HG03558 (cell line): Measurements from ENCODE around the gene TBXT.
"Not testable (repeated sequence)": the region's sequence is repeated elsewhere in the genome, so short reads cannot be mapped to it uniquely, and the experiment has no call there.

Source experiments
- ATAC-seq: cut with Tn5 transposase; IDR thresholded peaks from one replicate; pipeline ENCODE4 v1.9.1; 2021; ENCODE audit warnings: moderate number of reproducible peaks; ENCODE audit not compliant: unreplicated experiment; ENCODE audit errors: extremely low read depth

TBXT gene

GRCh38 chr6:166173281-166173951, 5.8 kb upstream of the TBXT start:
- ATAC-seq = no peak

- no peak for ATAC-seq
These were observed 4.9 kb upstream of the TBXT start for GRCh38 chr6:166172546-166172945.

DNA sequence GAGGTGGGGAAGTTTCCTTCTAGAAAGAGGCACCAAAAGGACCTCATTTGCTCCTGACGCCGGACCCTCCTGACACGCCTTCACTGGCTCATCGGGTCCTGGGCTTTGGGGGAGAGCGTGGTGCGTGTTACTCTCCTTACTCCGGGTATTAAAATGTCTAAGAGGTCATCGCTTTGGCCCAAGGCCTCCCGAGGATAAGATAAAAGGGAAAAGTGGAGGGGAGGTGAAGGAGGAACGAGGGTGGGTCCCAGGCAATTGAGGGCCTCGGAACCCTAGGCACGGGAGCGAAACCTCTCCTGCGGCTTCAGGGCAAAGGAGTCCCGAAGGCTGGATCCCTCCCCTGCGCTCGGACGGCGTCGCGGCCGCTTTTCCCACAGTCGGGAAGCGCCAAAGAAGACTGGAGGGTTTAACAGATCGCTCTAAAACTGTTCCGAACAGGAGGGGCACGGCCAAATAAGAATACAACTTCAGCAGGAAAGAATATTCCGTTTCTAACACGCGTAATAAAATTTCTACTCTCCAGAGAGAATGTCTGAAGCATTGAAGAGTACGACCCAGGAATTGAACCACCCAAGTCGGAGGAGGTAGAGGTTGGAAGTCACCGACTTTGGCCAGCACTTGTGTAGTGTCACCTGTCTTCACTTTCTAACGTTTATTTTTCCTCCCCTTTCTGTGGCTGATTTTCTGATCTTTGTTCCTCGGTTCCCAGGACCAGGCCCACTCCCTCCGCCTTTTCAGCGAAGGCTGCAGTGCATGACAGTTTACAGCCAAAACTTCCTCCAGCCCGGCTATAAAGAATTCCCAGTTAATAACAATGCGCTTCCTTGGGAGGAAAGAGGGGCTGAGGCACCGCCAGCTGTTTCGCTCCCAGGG, 2.1 kb upstream of the TBXT start:
- ATAC-seq = no peak

DNA sequence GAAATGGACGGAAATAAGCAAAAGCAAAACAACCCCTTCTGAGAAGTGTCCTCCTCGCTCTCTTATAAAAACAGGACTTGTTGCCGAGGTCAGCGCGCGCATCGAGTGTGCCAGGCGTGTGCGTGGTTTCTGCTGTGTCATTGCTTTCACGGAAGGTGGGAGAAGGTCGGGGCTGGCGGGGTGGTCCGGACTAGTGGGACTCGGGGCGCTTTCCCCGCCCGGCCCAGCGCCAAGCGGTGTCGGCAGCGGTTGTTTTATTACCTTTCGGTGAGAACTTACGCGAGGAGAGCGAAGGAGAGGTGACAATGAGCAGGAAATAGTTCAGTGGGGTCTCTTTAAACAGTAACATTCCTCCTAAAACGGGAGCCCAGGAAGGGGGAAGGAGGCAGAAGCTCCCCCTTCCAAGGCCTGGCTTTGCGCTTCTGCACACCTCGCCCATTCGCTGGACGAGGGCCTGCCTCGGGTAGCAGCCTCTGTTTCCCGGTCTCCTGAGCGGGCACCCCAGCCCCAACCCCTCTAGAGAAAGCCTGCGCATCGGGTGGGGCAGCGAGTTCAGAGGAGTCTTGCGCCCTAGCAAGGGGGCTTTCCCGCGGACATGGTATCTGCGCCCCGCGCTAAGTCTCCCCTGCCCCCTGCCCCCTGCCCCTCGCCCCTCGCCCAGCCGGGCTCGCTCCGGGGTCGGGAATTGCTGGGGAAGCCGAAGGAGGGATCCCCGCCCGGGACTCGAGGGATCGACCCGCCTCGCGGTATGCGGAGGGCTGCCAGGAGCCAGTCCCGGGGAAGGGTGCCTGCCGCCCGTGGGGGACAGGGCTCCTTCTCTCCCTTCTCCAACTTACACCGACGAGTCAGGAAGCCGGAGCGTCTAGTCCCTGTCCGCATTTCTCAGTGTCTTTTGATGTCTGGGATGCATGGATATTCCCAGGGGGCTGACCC, 1.2 kb upstream of the TBXT start:
- ATAC-seq = no peak

DNA sequence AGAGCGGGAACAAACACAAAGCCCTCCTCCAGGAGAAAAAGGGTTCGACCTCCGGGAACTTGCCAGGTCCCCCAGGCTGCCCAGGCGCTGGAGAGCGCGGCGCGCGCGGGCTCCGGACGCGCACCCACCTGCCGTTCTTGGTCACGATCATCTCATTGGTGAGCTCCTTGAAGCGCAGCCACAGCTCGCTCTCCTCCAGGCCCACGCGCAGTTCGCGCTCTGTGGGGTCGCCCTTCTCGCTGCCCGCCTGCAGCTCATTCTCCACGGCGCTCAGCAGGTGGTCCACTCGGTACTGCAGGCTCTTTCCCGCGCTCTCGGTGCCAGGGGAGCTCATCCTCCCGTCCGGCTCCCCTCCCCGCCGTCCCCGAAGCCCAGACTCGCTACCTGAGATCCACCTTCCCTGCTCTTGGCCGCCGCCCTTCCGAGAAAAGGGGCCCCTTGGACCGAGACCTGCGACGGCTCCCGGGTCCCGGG, 356 bp downstream of the TBXT start:
- no peak for ATAC-seq

DNA sequence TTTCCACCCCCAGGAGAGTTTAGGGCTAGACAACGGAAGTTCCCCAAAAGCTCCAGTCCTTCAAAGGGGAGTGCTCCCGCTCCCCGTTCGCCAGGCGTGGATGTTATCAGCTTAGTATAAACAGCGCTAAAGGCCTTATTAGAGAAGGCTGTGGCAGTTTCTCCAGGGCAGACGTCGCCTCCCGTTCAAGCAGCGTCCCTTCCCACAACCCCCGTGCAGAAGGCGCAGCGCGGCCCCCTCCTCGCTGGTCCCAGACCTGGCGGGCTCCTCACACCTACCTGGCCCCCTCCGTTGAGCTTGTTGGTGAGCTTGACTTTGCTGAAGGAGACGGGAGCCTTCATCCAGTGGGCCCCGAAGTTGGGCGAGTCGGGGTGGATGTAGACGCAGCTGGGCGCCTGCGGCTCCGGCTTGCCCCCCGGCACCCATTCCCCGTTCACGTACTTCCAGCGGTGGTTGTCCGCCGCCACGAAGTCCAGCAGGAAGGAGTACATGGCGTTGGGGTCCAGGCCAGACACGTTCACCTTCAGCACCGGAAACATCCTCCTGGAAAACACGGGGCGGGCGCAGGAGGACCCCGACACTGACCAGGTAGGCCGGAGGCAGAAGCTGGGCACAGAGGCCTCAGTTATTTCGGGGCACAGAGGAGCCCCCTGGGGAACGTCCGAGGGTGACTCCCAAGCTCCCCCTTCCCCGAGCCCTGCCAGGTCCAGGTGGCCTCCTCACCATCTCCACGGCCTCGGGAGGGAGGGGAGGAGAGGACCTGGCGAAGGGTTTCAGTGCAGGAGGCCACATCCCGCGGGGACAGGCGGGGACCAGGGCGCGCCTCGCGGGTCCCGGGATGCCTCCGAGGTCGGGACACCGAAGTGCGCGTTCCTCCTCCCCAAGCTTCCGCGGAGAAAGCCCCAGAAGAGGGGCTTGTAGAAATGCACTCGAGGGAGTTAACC, 1.1 kb downstream of the TBXT start:
- no peak for ATAC-seq

DNA sequence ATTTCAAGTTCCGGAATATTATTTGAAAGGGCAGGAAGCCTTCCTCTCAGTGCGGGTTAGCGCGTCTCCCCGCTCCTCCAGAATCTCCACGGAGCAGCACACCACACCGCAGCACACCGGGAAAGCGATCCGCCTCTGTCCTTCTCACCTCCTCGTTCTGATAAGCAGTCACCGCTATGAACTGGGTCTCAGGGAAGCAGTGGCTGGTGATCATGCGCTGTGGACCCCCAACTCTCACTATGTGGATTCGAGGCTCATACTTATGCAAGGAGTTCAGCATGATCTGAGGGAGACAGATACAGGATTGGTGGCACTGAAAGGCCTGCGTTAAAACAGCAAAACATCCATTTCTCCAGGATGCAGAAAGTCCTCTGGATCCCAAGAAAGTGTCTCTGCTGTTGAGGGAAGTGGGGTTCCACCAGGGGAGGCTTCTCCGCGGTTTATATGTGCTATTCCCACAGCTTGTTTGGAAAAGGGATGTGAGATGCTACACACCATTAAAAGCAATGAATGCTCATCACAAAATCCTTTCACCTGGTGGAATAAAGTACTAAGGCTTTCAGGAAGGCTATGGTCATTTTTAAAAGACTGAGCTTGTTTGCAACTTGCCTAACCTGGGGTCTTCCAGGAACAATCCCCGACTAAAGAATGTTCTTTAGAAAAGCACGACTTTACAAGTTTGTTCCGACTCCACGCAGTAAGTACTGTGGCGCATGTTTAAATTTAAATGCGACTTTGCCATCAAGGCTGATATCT, 1.9 kb downstream of the TBXT start:
- no peak for ATAC-seq

DNA sequence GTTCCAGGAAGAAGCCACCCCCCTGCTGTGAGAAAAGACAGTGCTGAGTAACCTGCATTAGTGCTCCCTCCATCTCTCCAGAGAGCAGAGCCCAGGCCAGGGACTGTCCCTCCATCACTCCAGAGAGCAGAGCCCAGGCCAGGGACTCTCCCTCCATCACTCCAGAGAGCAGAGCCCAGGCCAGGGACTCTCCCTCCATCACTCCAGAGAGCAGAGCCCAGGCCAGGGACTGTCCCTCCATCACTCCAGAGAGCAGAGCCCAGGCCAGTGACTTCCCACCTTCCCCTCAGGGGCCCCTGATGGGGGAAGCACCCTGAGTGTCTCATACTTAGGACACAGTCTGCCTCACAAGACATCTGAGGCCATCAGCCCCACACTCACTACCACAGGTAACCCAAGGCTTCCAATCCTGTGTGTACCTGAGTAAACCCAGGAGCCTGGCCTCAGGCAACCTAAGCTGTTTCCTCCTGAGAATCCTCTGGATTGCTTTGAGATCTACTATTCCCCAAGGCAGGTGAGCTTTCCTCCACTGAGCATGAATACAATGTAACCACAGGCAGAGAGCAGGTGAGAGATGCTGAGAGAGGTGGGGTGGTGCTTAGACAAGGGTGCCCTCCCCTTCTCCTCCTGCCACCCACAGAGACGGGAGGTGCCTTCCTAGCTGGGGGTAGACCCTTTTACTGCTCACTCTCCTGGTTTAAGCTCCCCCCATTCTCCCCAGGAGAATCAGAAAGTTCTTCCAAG, 4.9 kb downstream of the TBXT start:
- ATAC-seq = peak; percentile 97

- no peak for ATAC-seq
These were observed 9.6 kb downstream of the TBXT start for GRCh38 chr6:166157930-166158617.

DNA sequence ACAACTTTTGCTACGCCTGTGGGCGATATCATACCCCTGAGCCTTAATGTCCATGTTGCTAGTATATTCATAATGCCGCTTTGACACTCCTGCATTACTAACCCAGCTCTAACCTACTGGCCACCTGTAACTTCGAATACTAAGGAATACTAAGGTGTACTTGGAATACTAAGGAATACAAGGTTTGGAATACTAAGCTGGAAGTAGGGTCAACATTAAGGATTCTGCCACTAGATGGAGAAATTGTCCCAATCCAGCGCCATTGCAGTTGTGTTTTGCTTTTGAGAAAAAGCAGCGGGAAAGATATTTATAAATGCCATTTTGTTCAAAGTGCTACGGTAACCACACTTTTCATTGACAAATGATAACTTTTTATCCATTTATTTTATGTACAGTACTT, 10.7 kb downstream of the TBXT start:
- ATAC-seq = no peak

DNA sequence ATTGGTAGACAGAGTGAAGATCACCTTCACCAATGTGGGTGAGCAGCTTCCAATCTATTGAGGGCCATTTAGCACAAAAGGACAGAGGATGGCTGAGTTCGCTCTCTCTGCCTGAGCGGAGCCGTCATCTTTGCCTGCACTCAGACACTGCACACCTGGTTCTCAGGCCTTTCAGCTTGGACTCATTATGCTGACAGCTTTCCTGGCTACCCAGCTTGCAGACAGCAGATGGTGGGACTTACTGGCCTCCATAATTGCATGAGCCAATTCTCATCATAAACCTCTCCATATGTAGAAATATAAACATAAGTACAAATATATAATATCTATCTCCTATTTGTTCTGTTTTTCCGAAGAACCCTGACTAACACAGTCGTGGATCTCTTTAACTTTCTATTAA, 13.7 kb downstream of the TBXT start:
- ATAC-seq = no peak

- ATAC-seq = no peak
These were observed 15.0 kb downstream of the TBXT start for GRCh38 chr6:166152660-166153059.

GRCh38 chr6:166151798-166152197, 15.9 kb downstream of the TBXT start:
- ATAC-seq = no peak

- no peak for ATAC-seq
These were observed 21.9 kb downstream of the TBXT start for GRCh38 chr6:166145751-166146150.

DNA sequence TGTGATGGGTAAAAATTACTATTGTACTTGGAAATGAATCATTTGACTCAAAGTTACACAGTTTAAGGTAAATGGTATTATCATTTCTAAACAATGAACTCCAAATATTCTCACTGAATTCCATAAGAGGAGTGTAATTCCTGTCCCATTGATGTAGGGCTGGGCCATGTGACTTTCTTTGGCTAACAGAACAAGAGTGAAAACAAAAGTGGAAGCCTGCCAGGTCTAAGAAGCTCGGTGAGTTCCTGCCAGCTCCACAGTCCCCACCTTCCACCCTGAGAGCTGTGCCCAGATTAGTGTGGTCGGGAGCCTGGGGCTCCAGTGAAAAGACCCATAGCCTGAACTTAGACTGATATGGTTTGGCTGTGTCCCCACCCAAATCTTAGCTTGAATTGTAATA, 24.6 kb downstream of the TBXT start:
- no peak for ATAC-seq

DNA sequence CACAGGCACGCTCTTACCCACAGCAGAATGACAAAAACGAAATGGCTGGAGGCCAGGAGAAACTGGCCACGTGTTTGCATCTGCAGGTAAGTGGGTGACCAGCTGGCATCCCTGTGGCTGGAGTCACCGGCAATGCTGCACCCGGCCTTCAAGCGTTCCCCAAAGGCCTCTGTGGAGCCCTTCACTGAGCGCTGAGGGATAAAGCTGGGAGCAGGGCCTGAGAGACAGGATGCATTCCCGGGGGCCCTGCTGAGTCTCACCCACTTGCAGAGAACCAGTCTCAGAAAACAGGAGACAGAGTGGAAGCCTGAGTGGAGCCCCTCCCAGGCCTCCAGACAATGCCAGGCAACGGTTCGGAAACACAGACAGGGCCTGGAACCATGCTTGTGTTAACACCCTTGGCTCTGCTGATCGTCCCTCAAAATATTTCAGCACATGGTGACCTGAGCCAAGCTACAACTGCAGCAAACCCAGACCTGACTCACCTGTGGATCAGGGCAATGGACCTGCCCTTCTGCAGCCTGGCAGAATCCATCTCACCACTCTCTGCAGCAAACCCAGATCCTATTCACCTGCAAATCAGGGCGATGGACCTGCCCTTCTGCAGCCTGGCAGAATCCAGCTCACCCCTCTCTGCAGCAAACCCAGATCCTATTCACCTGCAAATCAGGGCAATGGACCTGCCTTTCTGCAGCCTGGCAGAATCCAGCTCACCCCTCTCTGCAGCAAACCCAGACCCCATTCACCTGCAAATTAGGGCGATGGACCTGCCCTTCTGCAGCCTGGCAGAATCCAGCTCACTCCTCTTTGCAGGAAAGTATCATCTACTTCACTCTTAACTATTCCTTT, 39.8 kb downstream of the TBXT start:
- no peak for ATAC-seq

DNA sequence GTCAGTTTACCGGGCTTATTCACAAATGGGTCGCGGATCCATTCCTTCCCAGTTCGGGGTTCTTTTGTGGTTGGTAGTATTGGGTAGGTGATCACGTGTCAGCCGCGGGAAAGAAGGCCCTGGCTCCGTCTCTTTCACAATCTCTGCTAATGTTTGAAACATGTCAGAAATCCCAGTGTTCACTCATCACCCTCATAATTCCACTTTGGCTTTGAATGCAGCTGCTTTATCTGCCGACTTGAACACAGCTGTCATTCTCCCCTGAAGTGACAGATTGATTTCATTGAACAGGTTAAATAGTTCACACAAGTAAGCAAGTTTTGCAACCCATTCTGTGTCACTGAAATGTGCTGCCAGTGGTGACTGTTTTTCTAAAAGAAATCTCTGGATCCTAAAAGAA, 44.5 kb downstream of the TBXT start:
- ATAC-seq = not testable (repeated sequence)
